ENCODE results near the gene COA6.

- TF ChIP-seq CDX4 (CRISPR knock-in tag; IDR thresholded peaks at IDR 0.05; ENCODE audit: borderline replicate concordance) = no peak
- TF ChIP-seq JUN (CRISPR knock-in tag; IDR thresholded peaks at IDR 0.05) = no peak
- TF ChIP-seq FOXK1 (CRISPR knock-in tag; IDR thresholded peaks at IDR 0.05) = no peak
Measured at GRCh38 chr1:234405676-234406075, 32.4 kb downstream of the COA6 start.

Measured in WTC11 (cell line).